WTC11 (cell line): ENCODE results near the gene TMEM271.

ENCODE experiments used
- CREB1 ChIP-seq: sonication (generic); formaldehyde crosslinking; IDR thresholded peaks from 2 replicates; pipeline ENCODE4 v1.8.0; 2023; ENCODE audit warnings: mild to moderate bottlenecking, missing genetic modification reagents
- MXD4 ChIP-seq: fragments of 250-450 bp; sonication (Bioruptor Pico); IDR thresholded peaks from 2 replicates; pipeline ENCODE4 v1.8.0; 2021; ENCODE audit warnings: mild to moderate bottlenecking, moderate library complexity, borderline replicate concordance
- OVOL2 ChIP-seq: fragments of 250-450 bp; sonication (Bioruptor Pico); IDR thresholded peaks from 2 replicates; pipeline ENCODE4 v1.9.0; 2021; ENCODE audit warnings: mild to moderate bottlenecking, borderline replicate concordance
- SMAD4 ChIP-seq: sonication (generic); formaldehyde crosslinking; IDR thresholded peaks from 2 replicates; pipeline ENCODE4 v1.8.0; 2022; ENCODE audit warnings: mild to moderate bottlenecking, missing genetic modification reagents
- ZNF121 ChIP-seq: sonication (generic); formaldehyde crosslinking; IDR thresholded peaks from 2 replicates; pipeline ENCODE4 v1.8.0; 2023; ENCODE audit warnings: missing genetic modification reagents
- TF ChIP-seq, protein P1 (sequence below): fragments of 200-600 bp; IDR thresholded peaks from 2 replicates; pipeline ENCODE4 v1.8.0; 2022; ENCODE audit warnings: antibody characterized with exemption
- TF ChIP-seq, protein P2 (sequence below): sonication (generic); formaldehyde crosslinking; IDR thresholded peaks from 2 replicates; pipeline ENCODE4 v1.8.1; 2023; ENCODE audit warnings: mild to moderate bottlenecking, missing genetic modification reagents, moderate library complexity
- TF ChIP-seq, protein P3 (sequence below): sonication (generic); formaldehyde crosslinking; IDR thresholded peaks from 2 replicates; pipeline ENCODE4 v1.8.0; 2023; ENCODE audit warnings: missing genetic modification reagents
- TF ChIP-seq, protein P4 (sequence below): sonication (generic); formaldehyde crosslinking; conservative IDR thresholded peaks from 2 replicates; pipeline ENCODE4 v1.8.1; 2022; ENCODE audit warnings: mild to moderate bottlenecking, missing genetic modification reagents

DNA sequence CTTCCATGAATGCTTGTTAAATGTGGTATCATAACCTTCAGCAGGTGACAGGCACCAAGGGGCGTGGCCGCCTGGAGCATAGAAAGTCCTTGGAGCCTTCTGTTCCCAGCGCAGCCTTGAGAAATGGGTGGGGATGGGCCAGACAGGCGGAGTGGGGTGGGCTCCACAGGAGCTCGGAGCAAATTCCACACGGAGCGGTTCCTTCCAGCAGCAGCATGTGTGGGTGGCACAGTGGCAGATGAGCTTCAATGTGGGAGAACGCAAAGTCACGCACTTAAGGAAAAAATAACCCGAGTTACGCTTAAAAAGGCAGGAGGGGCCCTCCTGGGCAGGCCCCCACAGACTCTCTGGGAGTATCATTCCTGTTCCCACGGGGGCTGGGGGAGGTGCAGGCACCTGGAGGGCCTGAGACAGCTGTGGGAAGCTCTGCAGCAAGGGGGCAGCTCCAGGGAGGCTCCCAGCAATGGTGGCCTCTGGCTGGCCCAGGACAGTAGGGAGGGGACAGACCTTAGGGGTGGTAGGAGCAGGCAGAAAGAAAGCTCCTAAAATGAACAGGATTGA lies 15.3 kb downstream of the TMEM271 start:
- TF ChIP-seq, protein P1, sequence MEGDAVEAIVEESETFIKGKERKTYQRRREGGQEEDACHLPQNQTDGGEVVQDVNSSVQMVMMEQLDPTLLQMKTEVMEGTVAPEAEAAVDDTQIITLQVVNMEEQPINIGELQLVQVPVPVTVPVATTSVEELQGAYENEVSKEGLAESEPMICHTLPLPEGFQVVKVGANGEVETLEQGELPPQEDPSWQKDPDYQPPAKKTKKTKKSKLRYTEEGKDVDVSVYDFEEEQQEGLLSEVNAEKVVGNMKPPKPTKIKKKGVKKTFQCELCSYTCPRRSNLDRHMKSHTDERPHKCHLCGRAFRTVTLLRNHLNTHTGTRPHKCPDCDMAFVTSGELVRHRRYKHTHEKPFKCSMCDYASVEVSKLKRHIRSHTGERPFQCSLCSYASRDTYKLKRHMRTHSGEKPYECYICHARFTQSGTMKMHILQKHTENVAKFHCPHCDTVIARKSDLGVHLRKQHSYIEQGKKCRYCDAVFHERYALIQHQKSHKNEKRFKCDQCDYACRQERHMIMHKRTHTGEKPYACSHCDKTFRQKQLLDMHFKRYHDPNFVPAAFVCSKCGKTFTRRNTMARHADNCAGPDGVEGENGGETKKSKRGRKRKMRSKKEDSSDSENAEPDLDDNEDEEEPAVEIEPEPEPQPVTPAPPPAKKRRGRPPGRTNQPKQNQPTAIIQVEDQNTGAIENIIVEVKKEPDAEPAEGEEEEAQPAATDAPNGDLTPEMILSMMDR = no peak
- TF ChIP-seq, protein P2, sequence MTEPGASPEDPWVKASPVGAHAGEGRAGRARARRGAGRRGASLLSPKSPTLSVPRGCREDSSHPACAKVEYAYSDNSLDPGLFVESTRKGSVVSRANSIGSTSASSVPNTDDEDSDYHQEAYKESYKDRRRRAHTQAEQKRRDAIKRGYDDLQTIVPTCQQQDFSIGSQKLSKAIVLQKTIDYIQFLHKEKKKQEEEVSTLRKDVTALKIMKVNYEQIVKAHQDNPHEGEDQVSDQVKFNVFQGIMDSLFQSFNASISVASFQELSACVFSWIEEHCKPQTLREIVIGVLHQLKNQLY (CRISPR knock-in tag) = no peak
- TF ChIP-seq ZNF121 (CRISPR knock-in tag) = no peak
- TF ChIP-seq SMAD4 (CRISPR knock-in tag) = no peak
- TF ChIP-seq, protein P3, sequence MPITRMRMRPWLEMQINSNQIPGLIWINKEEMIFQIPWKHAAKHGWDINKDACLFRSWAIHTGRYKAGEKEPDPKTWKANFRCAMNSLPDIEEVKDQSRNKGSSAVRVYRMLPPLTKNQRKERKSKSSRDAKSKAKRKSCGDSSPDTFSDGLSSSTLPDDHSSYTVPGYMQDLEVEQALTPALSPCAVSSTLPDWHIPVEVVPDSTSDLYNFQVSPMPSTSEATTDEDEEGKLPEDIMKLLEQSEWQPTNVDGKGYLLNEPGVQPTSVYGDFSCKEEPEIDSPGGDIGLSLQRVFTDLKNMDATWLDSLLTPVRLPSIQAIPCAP (CRISPR knock-in tag) = no peak
- TF ChIP-seq OVOL2 = no peak
- TF ChIP-seq, protein P4, sequence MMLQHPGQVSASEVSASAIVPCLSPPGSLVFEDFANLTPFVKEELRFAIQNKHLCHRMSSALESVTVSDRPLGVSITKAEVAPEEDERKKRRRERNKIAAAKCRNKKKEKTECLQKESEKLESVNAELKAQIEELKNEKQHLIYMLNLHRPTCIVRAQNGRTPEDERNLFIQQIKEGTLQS (CRISPR knock-in tag) = no peak
- no peak for TF ChIP-seq MXD4 (CRISPR knock-in tag)
- no peak for TF ChIP-seq CREB1
